Left ventricle myocardium inferior (tissue), 1 donor: ENCODE results near the gene HOXA6. TPM values are rescaled to one million over a fixed set of nuclear protein-coding genes. Genes with fewer than 3 reads are reported as not detected.

Experiments
- DNase-seq: peaks from one replicate; pipeline ENCODE4 v3.0.0-alpha.2; 2020
- H3K27ac ChIP-seq: fragments of 200-600 bp; replicated peaks from 2 replicates; pipeline ENCODE4 v1.8.0; 2021
- H3K27me3 ChIP-seq: fragments of 200-600 bp; 2 replicates; pipeline ENCODE4 v1.8.0; 2021; ENCODE audit warnings: low read depth
- H3K36me3 ChIP-seq: fragments of 200-600 bp; 2 replicates; pipeline ENCODE4 v1.8.0; 2021
- H3K4me1 ChIP-seq: fragments of 200-600 bp; 2 replicates; pipeline ENCODE4 v1.8.0; 2021
- H3K4me3 ChIP-seq: fragments of 200-600 bp; 2 replicates; pipeline ENCODE4 v1.8.0; 2021; ENCODE audit warnings: mild to moderate bottlenecking, moderate library complexity
- H3K9me3 ChIP-seq: fragments of 200-600 bp; replicated peaks from 2 replicates; pipeline ENCODE4 v1.8.0; 2021
- intact Hi-C: fragments of 100-400 bp; cut with micrococcal nuclease; formaldehyde crosslinking; loops from one replicate; pipeline ENCODE4 v1.11.0; 2022
- total RNA-seq: library from RNA; stranded (reverse); fragmentation: NEBNext Ultra II Directional; extraction: Animal tissue kit (Norgen Biotek cat#: 25700); gene quantifications from one replicate; pipeline ENCODE4 v1.2.1, GENCODE V29; 2021
- TF ChIP-seq, protein P1 (sequence below): fragments of 200-600 bp; IDR thresholded peaks from 2 replicates; pipeline ENCODE4 v1.8.0; 2021; ENCODE audit warnings: antibody characterized with exemption, mild to moderate bottlenecking, borderline replicate concordance
- donor health status: DM: no; HTN: yes; CAD: no; lungs with severe emphysema.

HOXA6 gene
- total RNA-seq, 1 donor from 2014 or later, result not detected

DNA sequence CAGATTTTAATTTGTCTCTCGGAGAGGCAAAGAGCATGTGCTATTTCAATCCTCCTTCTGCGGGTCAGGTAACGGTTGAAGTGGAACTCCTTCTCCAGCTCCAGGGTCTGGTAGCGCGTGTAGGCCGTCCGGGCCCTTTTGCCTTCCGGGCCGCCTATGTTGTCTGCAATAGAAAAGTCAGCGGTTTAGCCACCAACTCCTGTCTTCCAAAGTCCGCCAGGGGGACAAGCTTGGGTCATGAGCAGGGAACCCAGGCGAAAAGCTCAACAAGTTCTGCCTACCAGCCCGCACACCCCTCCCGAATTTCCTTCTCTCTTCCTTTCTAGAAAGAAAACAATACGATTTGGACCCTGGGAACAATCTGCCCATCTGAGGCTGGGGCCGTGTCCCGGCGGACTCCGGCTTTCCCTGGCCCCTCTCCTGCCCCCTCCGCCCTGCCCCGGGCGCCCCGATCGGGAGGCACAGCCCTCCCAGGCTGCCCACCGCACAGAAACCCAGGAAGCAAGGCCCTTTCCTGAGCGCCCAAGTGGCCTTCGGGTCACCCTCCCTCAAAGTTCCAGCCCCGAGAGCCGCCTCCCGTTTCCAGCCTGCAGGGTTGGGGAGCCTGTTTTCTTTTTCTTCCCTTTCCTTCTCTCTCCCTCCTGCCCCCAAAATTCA lies 5.5 kb downstream of the HOXA6 start:
- peaks cover 100% of the 10 kb centered on the region for H3K27me3 ChIP-seq
- H3K36me3 ChIP-seq, result no peaks in the 10 kb centered on the region
- no peak for DNase-seq
- no peaks in the 10 kb centered on the region for H3K9me3 ChIP-seq
- TF ChIP-seq, protein P1, sequence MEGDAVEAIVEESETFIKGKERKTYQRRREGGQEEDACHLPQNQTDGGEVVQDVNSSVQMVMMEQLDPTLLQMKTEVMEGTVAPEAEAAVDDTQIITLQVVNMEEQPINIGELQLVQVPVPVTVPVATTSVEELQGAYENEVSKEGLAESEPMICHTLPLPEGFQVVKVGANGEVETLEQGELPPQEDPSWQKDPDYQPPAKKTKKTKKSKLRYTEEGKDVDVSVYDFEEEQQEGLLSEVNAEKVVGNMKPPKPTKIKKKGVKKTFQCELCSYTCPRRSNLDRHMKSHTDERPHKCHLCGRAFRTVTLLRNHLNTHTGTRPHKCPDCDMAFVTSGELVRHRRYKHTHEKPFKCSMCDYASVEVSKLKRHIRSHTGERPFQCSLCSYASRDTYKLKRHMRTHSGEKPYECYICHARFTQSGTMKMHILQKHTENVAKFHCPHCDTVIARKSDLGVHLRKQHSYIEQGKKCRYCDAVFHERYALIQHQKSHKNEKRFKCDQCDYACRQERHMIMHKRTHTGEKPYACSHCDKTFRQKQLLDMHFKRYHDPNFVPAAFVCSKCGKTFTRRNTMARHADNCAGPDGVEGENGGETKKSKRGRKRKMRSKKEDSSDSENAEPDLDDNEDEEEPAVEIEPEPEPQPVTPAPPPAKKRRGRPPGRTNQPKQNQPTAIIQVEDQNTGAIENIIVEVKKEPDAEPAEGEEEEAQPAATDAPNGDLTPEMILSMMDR, result no peak
- peak overlapping the region; percentile 64 for H3K4me3 ChIP-seq
- peaks cover 37% of the 10 kb centered on the region for H3K4me1 ChIP-seq
- H3K27ac ChIP-seq, result no peak overlapping the region
- intact Hi-C loops, result no loop called here

DNA sequence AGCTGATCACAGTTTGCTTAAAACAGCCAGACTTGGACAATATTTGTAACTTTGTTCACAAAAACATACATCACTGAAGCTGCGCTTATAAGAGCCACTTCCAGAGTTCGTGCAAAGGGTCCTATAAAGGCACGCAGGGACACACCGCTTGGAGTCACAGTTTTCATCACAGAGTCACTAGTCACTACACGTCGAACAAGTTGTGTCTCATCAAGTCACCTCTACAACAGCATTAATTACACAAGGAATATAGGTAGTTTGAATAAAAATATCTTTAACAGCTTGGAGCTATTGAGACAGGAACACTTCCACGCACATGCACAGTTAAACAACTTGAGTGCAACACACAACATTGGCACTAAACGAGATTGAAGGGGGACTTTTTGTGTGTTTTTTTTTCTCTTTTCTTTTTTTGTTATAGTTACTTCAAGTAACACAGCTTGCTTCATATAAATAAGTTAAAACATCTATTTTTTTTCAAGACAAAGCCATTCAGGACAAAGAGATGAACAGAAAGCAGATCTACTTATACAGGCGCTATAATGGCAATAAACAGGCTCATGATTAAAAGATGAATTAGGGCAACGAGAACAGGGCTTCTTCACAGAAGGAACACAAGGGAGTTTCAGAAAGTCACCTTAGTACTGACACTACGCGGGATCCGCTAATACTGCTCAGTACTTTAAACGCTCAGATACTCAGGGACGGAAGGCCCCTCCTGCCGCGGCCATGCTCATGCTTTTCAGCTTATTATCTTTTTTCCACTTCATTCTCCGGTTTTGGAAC lies 6.2 kb downstream of the HOXA6 start:
- TF ChIP-seq, protein P1, result no peak
- Histone ChIP-seq H3K9me3 (no peaks in the 10 kb centered on the region), H3K27ac (no peak overlapping the region), H3K36me3 (no peaks in the 10 kb centered on the region), H3K4me3 (peak overlapping the region; percentile 64), H3K4me1 (peaks cover 37% of the 10 kb centered on the region), H3K27me3 (peaks cover 100% of the 10 kb centered on the region)
- intact Hi-C loops, result no loop called here
- no peak for DNase-seq

DNA sequence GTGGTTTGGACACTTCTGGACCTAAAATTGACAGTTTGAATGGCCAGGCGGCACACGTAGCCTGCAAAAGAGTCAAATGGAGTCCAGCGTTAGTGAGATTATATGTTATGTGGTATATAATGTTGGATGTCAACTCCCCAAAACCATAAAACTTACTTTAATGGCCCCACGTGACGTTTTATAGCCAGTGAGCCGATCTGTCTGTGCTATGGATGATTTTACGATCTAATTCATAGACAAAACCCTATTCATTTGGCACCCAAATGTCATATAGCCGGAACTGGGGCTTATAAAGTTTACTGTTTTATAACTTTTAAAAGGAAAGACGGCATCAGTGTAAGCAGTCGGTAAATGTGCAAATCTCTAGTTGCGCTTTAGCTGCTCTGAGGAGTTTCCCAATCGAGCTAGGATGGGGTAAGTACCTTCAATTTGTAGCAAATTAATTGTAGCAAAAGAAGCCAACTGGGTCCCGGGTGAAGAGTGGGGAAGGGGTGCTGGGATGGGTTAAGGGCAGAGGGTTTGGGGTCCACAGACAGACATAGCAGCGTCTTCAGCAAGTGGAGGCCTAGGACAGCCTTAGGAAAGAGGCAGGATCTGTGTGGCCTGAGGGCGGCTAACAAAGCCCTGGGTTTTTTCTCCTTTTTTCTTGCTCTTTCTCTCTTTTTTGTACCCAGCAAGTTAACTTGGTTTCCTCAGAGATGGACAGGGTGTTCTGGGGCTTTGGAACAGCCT lies 7.3 kb downstream of the HOXA6 start:
- Histone ChIP-seq H3K9me3 (no peaks in the 10 kb centered on the region), H3K4me1 (peaks cover 37% of the 10 kb centered on the region), H3K27me3 (peaks cover 100% of the 10 kb centered on the region), H3K4me3 (no peak overlapping the region), H3K36me3 (no peaks in the 10 kb centered on the region), H3K27ac (no peak overlapping the region)
- no peak for DNase-seq
- intact Hi-C loops, result no loop called here
- TF ChIP-seq, protein P1, result no peak

DNA sequence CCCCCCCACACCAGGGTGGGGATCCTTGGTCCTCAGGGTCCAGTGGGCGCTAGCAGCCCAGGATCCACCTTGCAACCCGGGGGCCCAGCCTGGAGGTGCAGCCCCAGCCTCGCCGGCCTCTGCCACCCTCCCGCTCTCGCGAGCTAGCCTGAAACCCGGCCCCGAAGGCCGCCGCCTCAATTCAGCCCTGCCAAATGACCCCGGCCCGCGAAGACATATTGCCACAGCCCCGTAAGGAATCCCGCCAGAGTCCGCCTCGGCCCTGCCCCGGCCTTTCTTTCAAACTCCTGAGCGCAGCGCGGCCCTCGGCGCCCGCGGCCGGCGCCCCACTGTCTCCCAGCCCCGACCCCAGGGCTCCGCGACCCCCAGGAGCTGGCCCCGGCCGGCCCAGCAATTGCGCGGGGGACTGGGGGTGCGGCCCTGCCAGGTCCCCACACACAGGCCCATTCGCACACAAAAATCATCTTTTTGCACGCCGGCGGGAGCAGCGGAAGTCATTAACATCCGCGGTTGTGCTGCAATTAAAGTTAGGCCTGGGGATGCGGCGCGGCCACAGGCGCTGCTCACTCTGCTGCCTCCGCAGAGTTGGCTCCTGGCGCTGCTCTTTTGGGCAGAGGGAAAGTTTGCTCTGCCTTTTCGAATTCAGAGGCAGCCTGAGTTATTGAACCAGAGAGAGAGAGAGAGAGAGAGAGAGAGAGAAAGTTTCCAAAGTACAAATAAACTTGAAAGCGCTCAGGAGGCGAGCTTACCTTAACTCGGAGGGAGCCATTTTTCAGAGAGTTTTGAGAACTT lies 8.0 kb downstream of the HOXA6 start:
- Histone ChIP-seq H3K4me3 (no peak overlapping the region), H3K9me3 (no peaks in the 10 kb centered on the region), H3K4me1 (peaks cover 30% of the 10 kb centered on the region), H3K27me3 (peaks cover 100% of the 10 kb centered on the region), H3K27ac (no peak overlapping the region), H3K36me3 (no peaks in the 10 kb centered on the region)
- intact Hi-C loops, result no loop called here
- DNase-seq, result no peak
- TF ChIP-seq, protein P1, result no peak

DNA sequence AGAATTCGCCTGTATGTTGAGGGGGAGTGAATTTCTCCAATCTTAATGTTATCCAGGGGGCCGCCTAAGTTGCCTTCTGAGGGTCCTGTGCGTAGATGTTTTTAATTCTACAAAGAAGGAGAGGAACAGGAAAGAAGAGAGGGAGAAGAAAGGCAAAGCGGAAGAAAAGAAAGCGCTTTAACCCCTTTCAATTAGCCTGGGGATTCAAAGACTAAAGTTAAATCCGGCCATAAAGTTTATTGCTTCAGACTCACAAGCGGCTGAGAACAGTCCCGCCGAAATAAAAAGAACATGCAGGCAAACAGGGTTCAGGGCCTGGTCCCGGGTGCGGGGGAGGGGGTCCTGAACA lies 8.6 kb downstream of the HOXA6 start:
- H3K4me3 ChIP-seq, result no peak overlapping the region
- peaks cover 27% of the 10 kb centered on the region for H3K4me1 ChIP-seq
- H3K27ac ChIP-seq, result no peak overlapping the region

More for the DNA sequence above, 8.6 kb downstream of the HOXA6 start:
- Histone ChIP-seq H3K27me3 (peaks cover 100% of the 10 kb centered on the region), H3K36me3 (no peaks in the 10 kb centered on the region), H3K9me3 (no peaks in the 10 kb centered on the region)
- intact Hi-C loops, result no loop called here
- TF ChIP-seq, protein P1, result no peak
- no peak for DNase-seq
